PFSK-1 (cell line): ENCODE results near the gene FBLIM1.

ENCODE experiments used
- FOXP2 ChIP-seq: optimal IDR thresholded peaks from 2 replicates; pipeline ENCODE3; 2011; ENCODE audit warnings: borderline replicate concordance, control low read depth, inconsistent platforms; ENCODE audit not compliant: insufficient read depth; ENCODE audit errors: extremely low read length, extremely low read depth
- POLR2AphosphoS5 ChIP-seq: IDR thresholded peaks from 2 replicates; pipeline ENCODE4 v1.6.1; 2012; ENCODE audit warnings: low read depth, mild to moderate bottlenecking, control low read depth, low read length, moderate library complexity
- SIN3A ChIP-seq: IDR thresholded peaks from 2 replicates; pipeline ENCODE4 v1.6.1; 2012; ENCODE audit warnings: mild to moderate bottlenecking, low read length, moderate library complexity, borderline replicate concordance; ENCODE audit not compliant: insufficient read depth
- TAF1 ChIP-seq: IDR thresholded peaks from 2 replicates; pipeline ENCODE4 v1.6.1; 2012; ENCODE audit warnings: low read length, control low read depth, borderline replicate concordance; ENCODE audit not compliant: insufficient read depth
- TF ChIP-seq, protein P1 (sequence below), 2 experiments: IDR thresholded peaks; 2 replicates each; pipeline versions ENCODE4 v1.6.1 to v1.8.0; 2011 to 2012; ENCODE audit warnings: low read depth in 2 of 2, low read length in 2 of 2, control low read depth in 1 of 2, inconsistent platforms in 1 of 2, mild to moderate bottlenecking in 1 of 2, moderate library complexity in 1 of 2; ENCODE audit not compliant: insufficient read depth in 1 of 2

FBLIM1 gene

DNA sequence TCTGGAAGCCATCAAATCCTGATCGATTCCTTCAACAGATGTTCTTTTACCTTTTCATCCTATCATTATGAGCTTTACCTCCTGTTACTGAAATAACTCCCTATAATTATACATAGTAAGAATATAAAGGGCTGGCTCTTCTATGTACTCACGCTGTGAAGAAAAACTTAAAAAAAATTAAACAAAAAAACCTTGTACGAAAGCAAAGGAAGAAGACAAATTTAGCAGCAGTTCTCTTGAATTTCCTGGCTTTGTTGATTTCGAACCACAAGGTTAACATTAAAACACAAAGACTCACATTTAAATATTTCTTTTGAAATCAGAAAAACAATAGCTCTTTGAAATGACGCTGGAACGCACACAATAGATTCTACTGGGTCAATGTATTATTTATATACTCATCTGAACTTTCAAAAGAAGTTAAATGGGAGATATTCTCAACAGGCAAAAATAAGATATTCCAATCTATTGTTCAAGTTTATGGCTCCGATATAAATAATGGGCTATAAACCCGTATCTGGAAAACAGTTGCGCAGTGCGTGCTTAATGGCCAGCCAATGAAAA, 75.3 kb downstream of the FBLIM1 start:
- TF ChIP-seq, protein P1, sequence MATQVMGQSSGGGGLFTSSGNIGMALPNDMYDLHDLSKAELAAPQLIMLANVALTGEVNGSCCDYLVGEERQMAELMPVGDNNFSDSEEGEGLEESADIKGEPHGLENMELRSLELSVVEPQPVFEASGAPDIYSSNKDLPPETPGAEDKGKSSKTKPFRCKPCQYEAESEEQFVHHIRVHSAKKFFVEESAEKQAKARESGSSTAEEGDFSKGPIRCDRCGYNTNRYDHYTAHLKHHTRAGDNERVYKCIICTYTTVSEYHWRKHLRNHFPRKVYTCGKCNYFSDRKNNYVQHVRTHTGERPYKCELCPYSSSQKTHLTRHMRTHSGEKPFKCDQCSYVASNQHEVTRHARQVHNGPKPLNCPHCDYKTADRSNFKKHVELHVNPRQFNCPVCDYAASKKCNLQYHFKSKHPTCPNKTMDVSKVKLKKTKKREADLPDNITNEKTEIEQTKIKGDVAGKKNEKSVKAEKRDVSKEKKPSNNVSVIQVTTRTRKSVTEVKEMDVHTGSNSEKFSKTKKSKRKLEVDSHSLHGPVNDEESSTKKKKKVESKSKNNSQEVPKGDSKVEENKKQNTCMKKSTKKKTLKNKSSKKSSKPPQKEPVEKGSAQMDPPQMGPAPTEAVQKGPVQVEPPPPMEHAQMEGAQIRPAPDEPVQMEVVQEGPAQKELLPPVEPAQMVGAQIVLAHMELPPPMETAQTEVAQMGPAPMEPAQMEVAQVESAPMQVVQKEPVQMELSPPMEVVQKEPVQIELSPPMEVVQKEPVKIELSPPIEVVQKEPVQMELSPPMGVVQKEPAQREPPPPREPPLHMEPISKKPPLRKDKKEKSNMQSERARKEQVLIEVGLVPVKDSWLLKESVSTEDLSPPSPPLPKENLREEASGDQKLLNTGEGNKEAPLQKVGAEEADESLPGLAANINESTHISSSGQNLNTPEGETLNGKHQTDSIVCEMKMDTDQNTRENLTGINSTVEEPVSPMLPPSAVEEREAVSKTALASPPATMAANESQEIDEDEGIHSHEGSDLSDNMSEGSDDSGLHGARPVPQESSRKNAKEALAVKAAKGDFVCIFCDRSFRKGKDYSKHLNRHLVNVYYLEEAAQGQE (IDR thresholded peaks at IDR 0.05; ENCODE audit: insufficient read depth in 1 of 2, low read depth in 2 of 2, low read length in 2 of 2), result no peak
- TF ChIP-seq TAF1 (no peak), SIN3A (0 out of 2 replicates have a peak, but pooled peaks have one; percentile 0), FOXP2 (no peak), POLR2AphosphoS5 (no peak)

DNA sequence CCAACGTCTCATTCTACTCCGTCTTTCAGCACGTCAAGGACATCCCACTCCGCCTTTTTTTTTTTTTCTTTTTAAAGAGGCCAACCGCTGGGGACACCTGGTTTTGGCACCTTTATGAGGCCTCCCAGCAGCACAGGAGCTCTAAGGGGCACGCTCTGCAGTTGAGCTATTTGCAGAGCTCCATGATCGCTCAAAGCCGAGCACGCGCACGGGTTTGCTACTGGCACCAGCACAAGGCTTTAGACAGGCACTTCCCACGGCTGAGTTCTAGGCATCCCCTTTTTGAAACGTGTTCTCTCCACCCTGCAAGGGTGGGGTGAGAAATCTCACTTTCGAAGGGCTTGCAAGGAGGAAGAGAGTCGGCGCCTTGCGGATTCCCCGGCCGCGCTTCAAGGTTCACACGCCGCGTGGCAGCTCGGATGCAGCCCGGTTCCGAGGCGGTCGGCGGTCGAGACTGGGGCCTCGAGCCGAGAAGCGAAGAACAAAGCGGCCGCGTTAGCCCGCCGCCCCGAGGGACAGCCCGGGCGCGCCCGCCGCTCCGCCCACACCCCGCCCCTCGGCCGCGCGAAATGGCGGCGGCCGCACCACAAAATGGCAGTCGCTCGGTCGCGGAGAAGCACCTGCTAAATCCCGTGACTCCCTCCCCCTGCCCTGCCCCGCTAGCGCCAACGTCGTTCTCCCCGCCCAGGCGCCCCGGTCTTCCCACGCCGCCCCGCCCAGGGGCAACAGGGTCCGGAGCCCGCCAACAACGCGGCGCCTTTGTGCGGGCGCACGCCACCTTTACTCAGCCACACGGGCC, 76.0 kb downstream of the FBLIM1 start:
- TF ChIP-seq, protein P1 (IDR thresholded peaks at IDR 0.05; ENCODE audit: insufficient read depth in 1 of 2, low read depth in 2 of 2, low read length in 2 of 2), result no peak
- TF ChIP-seq TAF1, result no peak
- no peak for TF ChIP-seq SIN3A
- peak; percentile 60 for TF ChIP-seq FOXP2
- peak; percentile 60; the same call in 1 of the 2 replicates for TF ChIP-seq POLR2AphosphoS5

GRCh38 chr1:15835205-15835740, 76.7 kb downstream of the FBLIM1 start:
- TF ChIP-seq SIN3A (no peak), TAF1 (no peak), POLR2AphosphoS5 (no peak; the same call in 1 of the 2 replicates), FOXP2 (no peak)
- TF ChIP-seq, protein P1 (IDR thresholded peaks at IDR 0.05; ENCODE audit: insufficient read depth in 1 of 2, low read depth in 2 of 2, low read length in 2 of 2), result no peak

DNA sequence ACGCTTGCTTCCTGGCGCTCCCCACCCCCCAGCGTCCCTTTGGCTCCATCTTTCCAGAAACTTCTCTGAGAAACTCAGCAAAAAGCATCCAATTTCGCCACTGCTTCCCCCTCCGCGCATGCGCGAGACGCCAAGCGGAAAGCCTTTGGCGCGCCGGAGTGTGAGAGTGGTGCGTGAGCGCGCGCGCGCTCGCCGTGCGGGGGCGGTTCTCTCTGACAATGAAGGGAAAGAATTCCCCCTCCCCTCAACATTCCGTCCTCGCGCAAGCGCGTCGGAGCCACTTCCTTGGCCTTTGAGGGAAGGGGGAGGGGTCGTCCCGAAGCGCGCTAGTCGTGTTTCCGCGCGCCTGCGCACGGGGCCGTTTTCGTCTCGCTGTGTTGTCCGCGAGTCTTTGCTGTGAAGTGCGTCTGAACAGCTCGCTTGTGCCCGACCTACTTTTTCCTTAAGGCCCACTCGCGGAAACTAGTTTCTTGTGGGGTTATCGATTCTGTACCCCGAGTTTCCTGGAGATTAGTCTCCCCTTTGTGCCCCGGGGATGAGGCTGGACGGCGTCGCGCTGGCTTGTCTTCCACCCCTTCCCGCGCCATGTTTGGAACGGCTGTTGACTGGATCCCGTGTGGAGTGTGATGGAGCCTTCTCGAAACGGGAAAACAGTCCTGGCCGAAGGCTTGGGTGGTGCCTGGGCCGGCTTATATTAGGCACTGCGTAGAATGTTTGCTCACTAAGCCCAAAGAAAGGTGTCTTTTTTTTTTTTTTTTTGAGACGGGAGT, 77.3 kb downstream of the FBLIM1 start:
- TF ChIP-seq, protein P1 (IDR thresholded peaks at IDR 0.05; ENCODE audit: insufficient read depth in 1 of 2, low read depth in 2 of 2, low read length in 2 of 2), result no peak
- TF ChIP-seq SIN3A (no peak), TAF1 (peak; percentile 11; the same call in 1 of the 2 replicates), FOXP2 (peak; percentile 86), POLR2AphosphoS5 (peak; percentile 69)
